Neural progenitor cell (in vitro differentiated cells): ENCODE measurements around the gene CCDC171. TPM values are rescaled to one million over a fixed set of nuclear protein-coding genes. Genes with fewer than 3 reads are reported as not detected.

Source experiments
- DNase-seq: peaks from one replicate; pipeline ENCODE4 v3.0.0-alpha.2; 2016; ENCODE audit warnings: low spot score
- H2AFZ ChIP-seq: fragments of 200-600 bp; sonication (generic); replicated peaks from 2 replicates; pipeline ENCODE4 v1.6.1; 2016; ENCODE audit warnings: antibody characterized with exemption
- H3F3A ChIP-seq: fragments of 200-600 bp; sonication (generic); 2 replicates; pipeline ENCODE4 v1.6.1; 2016; ENCODE audit warnings: antibody characterized with exemption, low read depth
- H3K27ac ChIP-seq: fragments of 200-600 bp; sonication (generic); 2 replicates; pipeline ENCODE4 v1.5.1; 2016; ENCODE audit warnings: mild to moderate bottlenecking
- H3K27me3 ChIP-seq: fragments of 200-600 bp; sonication (generic); 2 replicates; pipeline ENCODE4 v1.6.1; 2016; ENCODE audit warnings: mild to moderate bottlenecking, moderate library complexity
- H3K36me3 ChIP-seq: fragments of 200-600 bp; sonication (generic); 2 replicates; pipeline ENCODE4 v1.5.1; 2016
- H3K4me1 ChIP-seq: fragments of 200-600 bp; sonication (generic); 2 replicates; pipeline ENCODE4 v1.6.1; 2016; ENCODE audit warnings: mixed run types
- H3K4me2 ChIP-seq: fragments of 200-600 bp; sonication (generic); 2 replicates; pipeline ENCODE4 v1.6.1; 2016
- H3K4me3 ChIP-seq: fragments of 200-600 bp; sonication (generic); 2 replicates; pipeline ENCODE4 v1.5.1; 2016
- H3K79me2 ChIP-seq: fragments of 200-600 bp; sonication (generic); 2 replicates; pipeline ENCODE4 v1.6.1; 2016; ENCODE audit warnings: low read depth
- H3K9ac ChIP-seq: fragments of 200-600 bp; sonication (generic); 2 replicates; pipeline ENCODE4 v1.6.1; 2016
- H3K9me3 ChIP-seq: fragments of 200-600 bp; sonication (generic); 2 replicates; pipeline ENCODE4 v1.5.1; 2016; ENCODE audit warnings: low read depth
- H4K20me1 ChIP-seq: fragments of 200-600 bp; sonication (generic); 2 replicates; pipeline ENCODE4 v1.6.1; 2016; ENCODE audit warnings: low read depth
- H3K27ac Mint-ChIP-seq: 3 replicates; pipeline ENCODE4 v1.8.0; 2021; ENCODE audit warnings: mixed read lengths
- H3K27me3 Mint-ChIP-seq: 2 replicates; pipeline ENCODE4 v1.8.0; 2022; ENCODE audit warnings: low read depth, mild to moderate bottlenecking, inconsistent platforms, moderate library complexity, mixed read lengths; ENCODE audit not compliant: insufficient read depth
- H3K36me3 Mint-ChIP-seq: 3 replicates; pipeline ENCODE4 v1.8.0; 2021; ENCODE audit warnings: mixed read lengths
- H3K4me1 Mint-ChIP-seq: 3 replicates; pipeline ENCODE4 v1.8.0; 2021; ENCODE audit warnings: mixed read lengths
- H3K4me3 Mint-ChIP-seq: 3 replicates; pipeline ENCODE4 v1.8.0; 2021; ENCODE audit warnings: mild to moderate bottlenecking, moderate library complexity, mixed read lengths
- H3K9me3 Mint-ChIP-seq: 3 replicates; pipeline ENCODE4 v1.8.0; 2020; ENCODE audit warnings: mixed read lengths
- EZH2 ChIP-seq: fragments of 200-600 bp; sonication (generic); IDR thresholded peaks from 2 replicates; pipeline ENCODE4 v1.6.1; 2017; ENCODE audit warnings: antibody characterized with exemption, mild to moderate bottlenecking, moderate library complexity
- EZH2phosphoT487 ChIP-seq: fragments of 200-600 bp; sonication (generic); IDR thresholded peaks from 2 replicates; pipeline ENCODE4 v1.6.1; 2017; ENCODE audit warnings: antibody characterized with exemption
- total RNA-seq: library from RNA; depleted of rRNA; stranded (reverse); fragments of >200 nt; gene quantifications from 2 replicates; pipeline ENCODE4 v1.2.3, GENCODE V29; 2015; ENCODE audit warnings: low replicate concordance
- TF ChIP-seq, protein P1 (sequence below): fragments of 200-600 bp; sonication (generic); IDR thresholded peaks from 2 replicates; pipeline ENCODE4 v1.5.1; 2017; ENCODE audit warnings: antibody characterized with exemption, mild to moderate bottlenecking

Gene CCDC171
- total RNA-seq, 1 donor from 2014 or later: 9.3 TPM

DNA sequence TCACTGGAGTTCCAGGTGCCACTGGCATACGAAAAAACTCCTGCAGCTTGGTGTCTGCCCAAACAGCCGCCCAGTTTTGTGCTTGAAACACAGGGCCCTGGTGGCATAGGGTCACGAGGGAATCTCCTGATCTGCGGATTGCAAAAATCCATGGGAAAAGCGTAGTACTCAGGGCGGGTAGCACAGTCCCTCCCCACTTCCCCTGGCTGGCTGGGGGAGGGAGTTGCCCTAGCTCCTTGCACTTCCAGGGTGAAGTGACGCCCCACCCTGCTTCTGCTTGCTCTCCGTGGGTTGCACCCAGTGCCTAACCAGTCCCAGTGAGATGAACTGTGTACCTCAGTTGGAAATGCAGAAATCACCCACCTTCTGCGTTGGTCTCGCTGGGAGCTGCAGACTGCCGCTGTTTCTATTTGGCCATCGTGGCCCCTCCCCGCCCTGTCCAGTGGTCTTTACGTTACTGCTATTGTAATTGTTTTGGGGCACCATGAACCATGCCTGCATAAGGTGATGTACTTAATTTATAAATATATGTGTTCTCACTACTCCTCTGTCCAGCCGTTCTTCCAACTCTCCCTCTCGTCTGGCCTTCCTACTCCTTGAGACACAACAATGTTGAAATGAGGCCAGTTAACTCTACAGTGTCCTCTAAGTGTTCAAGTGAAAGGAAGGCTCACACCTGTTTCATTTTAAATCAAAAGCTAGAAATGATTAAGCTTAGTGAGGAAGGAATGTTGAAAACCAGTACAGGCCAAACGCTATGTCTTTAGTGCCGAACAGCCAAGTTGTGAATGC is 65.9 kb downstream of the CCDC171 start:
- Mint-ChIP-seq H3K9me3 (peaks cover 5% of the 10 kb centered on the region), H3K4me3 (no peak overlapping the region), H3K27ac (no peak overlapping the region), H3K4me1 (peaks cover 5% of the 10 kb centered on the region), H3K36me3 (peaks cover 5% of the 10 kb centered on the region), H3K27me3 (no peaks in the 10 kb centered on the region)
- Histone ChIP-seq H3K36me3 (no peaks in the 10 kb centered on the region), H3K27me3 (no peaks in the 10 kb centered on the region), H3F3A (no peaks in the 10 kb centered on the region), H3K4me2 (no peak overlapping the region), H3K4me1 (no peaks in the 10 kb centered on the region), H3K79me2 (no peaks in the 10 kb centered on the region), H4K20me1 (no peaks in the 10 kb centered on the region), H2AFZ (no peak overlapping the region), H3K9ac (no peak overlapping the region), H3K4me3 (no peak overlapping the region), H3K9me3 (no peaks in the 10 kb centered on the region), H3K27ac (no peak overlapping the region)
- TF ChIP-seq, protein P1, sequence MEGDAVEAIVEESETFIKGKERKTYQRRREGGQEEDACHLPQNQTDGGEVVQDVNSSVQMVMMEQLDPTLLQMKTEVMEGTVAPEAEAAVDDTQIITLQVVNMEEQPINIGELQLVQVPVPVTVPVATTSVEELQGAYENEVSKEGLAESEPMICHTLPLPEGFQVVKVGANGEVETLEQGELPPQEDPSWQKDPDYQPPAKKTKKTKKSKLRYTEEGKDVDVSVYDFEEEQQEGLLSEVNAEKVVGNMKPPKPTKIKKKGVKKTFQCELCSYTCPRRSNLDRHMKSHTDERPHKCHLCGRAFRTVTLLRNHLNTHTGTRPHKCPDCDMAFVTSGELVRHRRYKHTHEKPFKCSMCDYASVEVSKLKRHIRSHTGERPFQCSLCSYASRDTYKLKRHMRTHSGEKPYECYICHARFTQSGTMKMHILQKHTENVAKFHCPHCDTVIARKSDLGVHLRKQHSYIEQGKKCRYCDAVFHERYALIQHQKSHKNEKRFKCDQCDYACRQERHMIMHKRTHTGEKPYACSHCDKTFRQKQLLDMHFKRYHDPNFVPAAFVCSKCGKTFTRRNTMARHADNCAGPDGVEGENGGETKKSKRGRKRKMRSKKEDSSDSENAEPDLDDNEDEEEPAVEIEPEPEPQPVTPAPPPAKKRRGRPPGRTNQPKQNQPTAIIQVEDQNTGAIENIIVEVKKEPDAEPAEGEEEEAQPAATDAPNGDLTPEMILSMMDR: no peak
- no peak for TF ChIP-seq EZH2phosphoT487
- TF ChIP-seq EZH2: no peak
- no peak for DNase-seq

- Histone ChIP-seq H3K27ac (no peak overlapping the region), H4K20me1 (no peaks in the 10 kb centered on the region), H3K4me1 (no peaks in the 10 kb centered on the region), H3K36me3 (no peaks in the 10 kb centered on the region), H3K4me2 (no peak overlapping the region), H3K79me2 (no peaks in the 10 kb centered on the region), H3K9ac (no peak overlapping the region), H3F3A (no peaks in the 10 kb centered on the region), H3K27me3 (no peaks in the 10 kb centered on the region), H2AFZ (no peak overlapping the region), H3K9me3 (no peaks in the 10 kb centered on the region), H3K4me3 (no peak overlapping the region)
- Mint-ChIP-seq H3K27me3 (no peaks in the 10 kb centered on the region), H3K27ac (peak overlapping the region; percentile 17), H3K4me1 (peaks cover 5% of the 10 kb centered on the region), H3K4me3 (no peak overlapping the region), H3K9me3 (peaks cover 5% of the 10 kb centered on the region), H3K36me3 (peaks cover 2% of the 10 kb centered on the region)
- no peak for TF ChIP-seq EZH2phosphoT487
- TF ChIP-seq, protein P1: peak; percentile 49
- no peak for TF ChIP-seq EZH2
- no peak for DNase-seq
Measured at GRCh38 chr9:15622318-15622971, 69.6 kb downstream of the CCDC171 start.

DNA sequence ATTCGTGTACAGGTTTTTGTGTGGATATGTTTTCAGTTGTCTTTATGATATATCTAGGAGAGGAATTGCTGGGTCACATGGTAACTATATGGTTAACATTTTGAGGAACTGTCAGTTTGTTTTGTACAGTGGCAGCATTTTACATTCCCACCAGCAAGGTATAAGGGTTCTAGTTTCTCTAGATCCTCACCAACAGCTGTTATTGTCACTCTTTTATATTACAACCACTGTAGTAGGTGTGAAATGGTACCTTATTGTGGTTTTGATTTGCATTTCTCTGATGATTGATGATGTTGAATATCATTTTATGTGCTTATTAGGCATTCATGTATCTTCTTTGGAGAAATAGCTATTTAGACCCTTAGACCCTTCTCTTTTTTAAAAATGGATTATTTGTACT is 82.9 kb downstream of the CCDC171 start:
- Histone ChIP-seq H3K79me2 (no peaks in the 10 kb centered on the region), H3K27ac (no peak overlapping the region), H3K4me2 (no peak overlapping the region), H3K9me3 (no peaks in the 10 kb centered on the region), H3F3A (no peaks in the 10 kb centered on the region), H3K9ac (no peak overlapping the region), H3K4me1 (no peaks in the 10 kb centered on the region), H4K20me1 (no peaks in the 10 kb centered on the region), H3K27me3 (no peaks in the 10 kb centered on the region), H3K36me3 (no peaks in the 10 kb centered on the region), H2AFZ (no peak overlapping the region), H3K4me3 (no peak overlapping the region)
- no peak overlapping the region for H3K27ac Mint-ChIP-seq
- no peak overlapping the region for H3K4me3 Mint-ChIP-seq
- no peaks in the 10 kb centered on the region for H3K4me1 Mint-ChIP-seq
- no peak for DNase-seq
- peaks cover 3% of the 10 kb centered on the region for H3K9me3 Mint-ChIP-seq
- H3K27me3 Mint-ChIP-seq: no peaks in the 10 kb centered on the region
- no peaks in the 10 kb centered on the region for H3K36me3 Mint-ChIP-seq
- no peak for TF ChIP-seq EZH2
- TF ChIP-seq EZH2phosphoT487: no peak
- TF ChIP-seq, protein P1: no peak
